Activated T-cell treated with anti-CD3 and anti-CD28 coated beads, Interleukin-2, amount 50 U/mL, for 48 hours (primary cell): ENCODE results near the gene WASF2.
"Not testable (repeated sequence)": the region's sequence is repeated elsewhere in the genome, so short reads cannot be mapped to it uniquely, and the experiment has no call there.

ENCODE experiments used
- DNase-seq, 2 experiments: peaks; one replicate each; pipeline ENCODE4 v3.0.0-alpha.2; 2020

WASF2 gene

DNA sequence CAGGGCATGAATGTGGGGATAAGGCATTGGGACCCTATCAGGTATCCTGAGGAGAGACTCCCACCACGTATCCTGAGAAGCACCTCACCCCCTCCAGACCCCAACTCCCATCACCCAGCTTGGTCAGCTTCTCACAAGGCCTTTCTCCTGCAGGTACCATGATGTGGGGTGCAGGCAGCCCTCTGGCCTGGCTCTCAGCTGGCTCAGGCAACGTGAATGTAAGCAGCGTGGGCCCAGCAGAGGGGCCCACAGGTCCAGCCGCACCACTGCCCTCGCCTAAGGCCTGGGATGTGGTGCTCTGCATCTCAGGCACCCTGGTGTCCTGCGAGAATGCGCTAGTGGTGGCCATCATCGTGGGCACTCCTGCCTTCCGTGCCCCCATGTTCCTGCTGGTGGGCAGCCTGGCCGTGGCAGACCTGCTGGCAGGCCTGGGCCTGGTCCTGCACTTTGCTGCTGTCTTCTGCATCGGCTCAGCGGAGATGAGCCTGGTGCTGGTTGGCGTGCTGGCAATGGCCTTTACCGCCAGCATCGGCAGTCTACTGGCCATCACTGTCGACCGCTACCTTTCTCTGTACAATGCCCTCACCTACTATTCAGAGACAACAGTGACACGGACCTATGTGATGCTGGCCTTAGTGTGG lies 96.2 kb downstream of the WASF2 start:
- no peak for DNase-seq

DNA sequence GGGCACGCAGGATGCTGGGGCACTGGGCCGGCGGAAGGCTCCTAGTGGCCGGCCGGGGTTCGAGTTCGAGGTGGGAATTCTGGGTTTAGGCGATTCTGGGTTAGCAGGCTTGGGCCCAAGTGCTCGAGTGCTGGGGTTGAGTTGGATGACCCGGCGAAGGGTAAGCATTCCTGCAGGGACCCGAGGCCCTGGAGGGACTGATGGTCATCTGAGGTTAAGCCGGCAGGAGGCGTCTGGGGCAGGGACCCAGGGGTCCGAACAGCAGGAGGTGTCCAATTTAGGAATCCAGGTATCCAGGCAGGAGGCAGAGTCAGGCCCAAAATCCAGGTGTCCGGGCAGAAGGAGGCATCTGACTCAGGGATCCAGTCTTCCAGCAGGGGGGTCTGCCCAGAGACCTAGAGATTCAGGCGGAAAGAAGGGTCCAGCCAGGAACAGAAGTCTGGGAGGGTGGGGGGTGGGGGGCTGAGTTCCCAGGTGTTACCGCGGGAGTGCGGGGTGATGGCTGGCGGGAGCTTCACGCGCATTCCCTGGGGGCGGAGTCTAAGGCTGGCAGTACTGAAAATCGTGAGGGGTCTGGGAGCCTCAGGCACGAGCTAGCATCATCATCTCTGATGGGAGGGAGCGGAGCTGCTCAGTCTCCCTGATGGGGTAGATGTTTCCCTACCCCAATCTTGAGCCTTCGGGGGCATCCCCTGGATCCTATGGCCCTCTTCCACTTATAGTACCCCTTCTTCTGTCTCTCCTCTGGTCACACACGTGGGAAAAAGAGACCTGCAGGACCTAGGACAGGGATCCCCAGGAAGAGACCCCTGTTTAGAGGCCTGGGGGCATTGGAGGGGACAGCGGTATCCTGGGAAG lies 97.0 kb downstream of the WASF2 start:
- DNase-seq, result no peak

DNA sequence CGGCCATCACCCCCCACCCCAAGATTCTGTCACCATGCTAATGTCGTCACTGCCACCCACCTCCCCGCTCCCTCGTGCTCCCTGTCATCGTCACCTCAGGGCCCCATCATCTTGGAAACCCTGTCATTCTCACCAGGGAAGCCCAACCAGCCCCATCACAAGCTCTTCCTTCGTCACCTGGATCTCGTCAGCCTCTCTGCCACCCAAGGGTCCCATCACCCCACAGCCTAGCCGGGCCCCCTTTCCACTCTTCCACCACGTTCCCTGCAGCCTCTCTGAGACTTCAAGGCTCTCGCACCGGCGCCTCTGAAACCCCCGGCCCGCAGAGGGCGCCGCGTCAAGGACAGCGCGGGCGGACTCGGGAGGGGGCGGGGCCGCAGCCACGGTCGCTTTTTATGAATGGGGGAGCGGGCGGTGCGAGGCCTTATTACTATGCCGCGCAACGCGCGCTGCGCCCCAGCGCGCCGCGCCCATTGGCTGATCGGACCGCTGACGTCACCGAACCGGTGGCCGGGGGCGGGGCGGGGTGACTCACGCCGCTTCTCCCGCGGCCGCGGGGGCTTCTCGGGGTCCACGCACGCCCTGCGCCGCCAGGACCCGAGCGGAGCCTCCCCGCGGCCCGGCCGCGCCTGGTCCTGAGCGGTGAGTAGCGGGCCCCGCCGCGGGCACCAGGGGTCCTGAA lies 97.7 kb downstream of the WASF2 start, which contains the start of gene GPR3:
GPR3 (plus strand) TSS at position 527 of the 682 bp plus-strand sequence. CDS start 1,177 bp downstream, outside the sequence.
- peak; percentile 97 to 98 for DNase-seq

DNA sequence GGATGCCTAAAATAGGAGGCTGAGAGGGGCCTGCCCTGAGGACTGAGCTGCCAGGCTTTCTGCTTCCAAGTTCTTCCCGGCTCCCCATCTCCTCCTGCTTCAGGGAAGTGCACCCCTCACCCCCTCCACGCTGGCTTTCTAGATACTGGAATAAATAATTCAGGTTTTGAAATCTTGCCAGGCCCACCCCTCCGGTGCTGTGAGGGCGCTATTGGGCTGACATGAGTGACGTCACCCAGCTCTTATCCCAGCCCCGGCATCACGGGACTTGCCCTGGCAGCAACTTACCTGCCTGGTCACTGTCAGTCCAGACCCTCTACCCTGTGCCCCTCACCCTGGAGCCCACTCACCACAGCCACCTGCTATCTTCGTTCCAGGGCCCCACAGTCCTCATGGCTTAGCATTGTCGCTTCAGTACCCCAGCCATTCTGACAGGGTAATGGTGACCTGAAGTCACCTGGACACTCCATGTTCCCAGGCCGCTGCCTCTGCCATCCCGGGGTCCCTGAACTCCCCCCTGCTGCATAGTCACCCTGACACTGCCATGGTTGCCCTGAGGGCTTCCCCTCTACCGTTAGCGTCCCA lies 98.4 kb downstream of the WASF2 start:
- DNase-seq, result peak; percentile 46 to 58

DNA sequence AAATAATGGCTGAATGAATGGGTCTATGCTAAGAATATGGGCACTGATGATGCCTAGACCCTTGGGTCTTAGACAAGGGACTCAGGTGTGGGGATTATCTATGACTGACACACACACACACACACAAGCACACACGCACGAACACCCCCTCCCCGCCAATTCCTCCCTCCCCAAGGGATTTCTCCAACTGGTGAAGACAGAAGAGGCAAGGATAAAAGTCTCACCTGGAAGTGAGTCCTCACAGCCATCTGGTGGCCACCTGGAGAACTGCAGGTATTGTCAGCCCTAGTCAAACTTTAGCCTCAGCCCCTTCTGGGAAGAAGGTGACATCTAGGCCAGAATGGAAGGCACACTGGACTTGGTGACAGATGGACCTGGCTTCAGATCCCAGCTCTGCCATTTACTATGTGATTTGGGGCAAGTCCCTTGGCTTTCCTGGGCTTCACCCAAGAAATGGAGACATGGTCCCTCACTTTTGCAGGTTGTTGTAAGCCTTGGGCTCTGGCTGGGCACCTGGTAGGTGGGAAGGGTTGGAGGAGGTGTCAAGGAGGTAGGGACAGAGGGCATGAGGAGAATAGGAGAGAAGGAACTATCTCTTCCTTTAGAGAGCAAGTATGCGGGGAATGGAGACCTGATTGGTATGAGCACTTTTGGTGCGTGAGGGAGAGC lies 101.5 kb downstream of the WASF2 start:
- peak; percentile 85 to 86 for DNase-seq

DNA sequence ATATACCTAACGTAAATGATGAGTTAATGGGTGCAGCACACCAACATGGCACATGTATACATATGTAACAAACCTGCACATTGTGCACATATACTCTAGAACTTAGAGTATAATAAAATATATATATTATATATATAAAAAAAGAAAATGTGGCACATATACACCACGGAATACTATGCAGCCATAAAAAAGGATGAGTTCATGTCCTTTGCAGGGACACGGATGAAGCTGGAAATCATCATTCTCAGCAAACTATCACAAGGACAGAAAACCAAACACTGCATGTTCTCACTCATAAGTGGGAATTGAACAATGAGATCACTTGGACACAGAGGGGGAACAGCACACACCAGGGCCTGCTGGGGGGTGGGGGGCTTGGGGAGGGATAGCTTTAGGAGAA lies 105.2 kb downstream of the WASF2 start:
- DNase-seq, result not testable (repeated sequence)

DNA sequence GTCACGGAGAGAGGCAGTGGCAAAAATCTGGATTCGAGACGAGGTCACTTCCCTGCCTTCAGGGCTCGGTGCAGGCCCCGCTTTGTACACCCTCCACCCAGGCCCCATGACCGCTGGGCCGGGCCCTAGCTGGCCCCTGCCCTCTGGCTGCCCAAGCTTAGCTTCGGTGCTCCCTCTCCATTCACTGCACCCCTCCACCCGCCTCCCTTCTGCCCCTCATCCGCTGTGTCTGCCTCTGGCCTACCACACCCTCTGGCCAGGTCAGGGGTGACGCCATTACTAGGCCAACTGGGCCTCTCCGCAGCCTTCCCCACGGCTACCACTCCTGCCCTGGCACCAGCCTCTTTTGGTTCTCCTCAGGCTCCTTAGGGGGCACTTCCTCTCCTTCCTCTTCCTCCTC lies 106.3 kb downstream of the WASF2 start:
- DNase-seq, result no peak

DNA sequence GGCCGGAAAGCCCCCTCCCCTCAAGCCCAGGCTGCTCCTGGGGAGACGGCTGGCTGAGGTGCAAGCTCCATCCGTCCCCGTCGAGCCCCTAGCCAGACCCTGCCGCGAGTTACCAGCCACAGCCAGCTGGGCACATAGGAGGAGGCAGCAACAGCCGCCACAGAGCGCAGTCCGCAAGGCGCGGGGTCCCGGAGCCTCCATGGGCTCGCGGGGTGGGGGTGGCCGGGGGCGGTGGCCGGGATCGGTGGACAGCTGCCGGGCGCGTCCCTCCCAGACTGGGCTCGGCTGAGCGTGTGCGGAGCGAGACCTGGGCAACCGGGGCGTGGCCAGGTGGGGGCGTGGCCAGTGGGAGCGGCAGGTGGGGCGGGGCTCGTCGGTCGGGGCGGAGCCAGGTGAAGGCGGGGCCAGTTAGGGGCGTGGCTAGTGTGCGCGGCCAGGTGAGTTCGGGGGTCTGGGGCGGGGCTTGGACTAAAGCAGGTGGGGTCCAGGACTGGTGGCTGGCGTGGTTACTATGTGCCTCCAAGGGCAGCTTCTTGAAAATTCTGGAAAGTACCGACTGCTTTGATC lies 106.8 kb downstream of the WASF2 start, which contains the start of gene CD164L2:
CD164L2 (minus strand) TSS at position 295 of the 567 bp plus-strand sequence; CDS start at position 201, 94 bp downstream.
- DNase-seq, result peak; percentile 63 to 67

DNA sequence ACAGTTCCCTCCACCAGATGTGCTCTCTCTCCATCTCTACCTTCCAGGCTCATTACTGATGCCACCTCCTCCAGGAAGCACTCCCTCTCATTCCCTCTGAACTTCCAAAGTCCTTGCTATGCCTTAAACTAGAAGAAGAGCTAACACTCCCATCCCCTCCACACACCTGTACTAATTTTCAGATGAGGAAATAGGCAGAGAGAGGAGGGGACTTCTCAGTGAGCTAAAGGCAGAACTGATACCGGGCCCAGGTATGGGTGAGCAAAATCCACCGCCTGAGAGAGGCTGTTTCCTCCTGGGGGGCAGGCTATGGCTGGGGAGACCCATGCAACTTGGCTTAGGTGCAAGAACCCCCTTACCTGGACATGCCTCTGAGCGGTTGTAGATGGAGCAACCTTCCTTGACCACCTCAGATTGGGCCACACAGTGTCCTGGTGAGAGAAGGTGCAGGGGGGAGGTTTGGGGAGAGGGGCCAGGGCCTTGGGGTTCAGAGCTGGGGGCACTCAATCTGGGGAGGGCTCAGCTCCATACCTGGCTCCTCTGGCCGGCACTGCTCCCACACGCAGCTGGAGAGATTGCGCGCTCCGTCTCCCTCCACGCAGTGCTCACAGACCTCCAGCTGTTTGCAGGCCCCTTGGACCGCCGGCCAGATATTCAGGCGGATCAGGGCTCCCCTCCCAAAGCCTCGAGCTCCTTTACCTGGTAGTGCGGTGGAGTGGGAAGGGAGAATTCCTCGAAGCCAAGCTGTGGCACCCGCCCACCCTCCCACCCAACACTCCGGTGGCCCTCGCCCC lies 107.8 kb downstream of the WASF2 start:
- DNase-seq, result no peak

DNA sequence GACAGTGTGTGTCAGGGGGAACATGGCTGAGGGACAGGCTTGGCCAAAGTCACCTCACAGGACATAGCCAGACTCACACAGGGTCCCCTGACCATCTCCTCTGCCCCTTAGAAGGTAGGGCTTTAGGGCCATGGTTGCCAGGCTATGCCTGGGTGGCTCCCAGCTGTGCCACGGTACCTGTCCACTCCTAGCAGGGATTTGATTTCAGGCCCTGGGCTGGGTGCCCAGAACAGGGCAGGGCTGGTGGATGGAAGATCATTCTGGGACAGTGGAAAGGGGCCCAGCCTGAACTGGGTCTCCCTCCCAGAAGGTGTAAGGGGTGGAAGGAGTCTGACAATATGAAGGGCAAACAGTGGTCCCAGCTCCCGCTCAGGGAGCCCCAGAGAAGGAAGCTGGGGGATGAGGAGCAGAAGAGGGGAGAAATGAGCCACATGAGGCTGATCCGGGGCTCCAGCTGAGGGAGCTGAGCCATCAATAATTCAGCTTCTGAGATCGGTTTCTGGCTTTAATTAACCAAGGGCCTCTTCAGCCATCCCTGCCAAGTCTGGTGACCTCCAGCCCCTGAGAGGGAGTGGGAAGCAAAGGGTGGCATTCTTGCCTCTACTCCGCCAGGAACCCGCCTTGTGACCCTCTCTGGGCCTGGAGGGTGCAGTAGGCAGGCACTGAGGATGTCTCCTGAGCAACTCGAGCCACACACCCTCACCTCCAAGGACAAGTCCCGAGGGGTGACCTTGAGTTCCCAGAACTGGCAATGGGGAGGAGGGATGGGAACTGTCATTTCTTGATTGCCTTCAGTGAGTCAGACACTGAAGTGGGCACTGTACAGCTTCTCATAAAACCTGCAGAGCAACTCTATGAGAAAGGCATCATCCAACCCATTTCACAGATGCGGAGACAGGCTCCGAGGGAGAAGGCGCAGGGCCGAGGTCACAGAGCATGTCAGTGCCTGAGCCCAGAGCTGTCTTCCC lies 108.9 kb downstream of the WASF2 start:
- no peak for DNase-seq

DNA sequence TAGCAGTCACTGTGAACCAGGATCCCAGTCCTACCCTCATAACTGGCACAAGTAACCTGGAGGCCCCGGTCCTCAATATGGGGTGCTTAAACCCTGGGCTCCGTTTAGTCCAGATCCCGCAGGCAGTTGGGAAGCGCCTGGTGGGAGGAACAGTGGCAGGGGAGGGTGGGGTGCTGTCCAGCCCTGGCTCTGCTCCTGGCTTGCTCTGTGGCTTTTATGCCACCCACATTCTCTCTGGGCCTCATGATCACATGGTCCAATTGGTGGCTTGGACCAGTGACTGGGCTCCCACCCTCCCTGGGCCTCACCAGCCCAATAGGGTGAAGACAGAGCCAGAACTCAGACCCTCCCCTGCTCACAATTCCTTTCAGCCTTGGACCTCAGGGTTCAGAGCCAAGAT lies 109.7 kb downstream of the WASF2 start:
- no peak for DNase-seq

DNA sequence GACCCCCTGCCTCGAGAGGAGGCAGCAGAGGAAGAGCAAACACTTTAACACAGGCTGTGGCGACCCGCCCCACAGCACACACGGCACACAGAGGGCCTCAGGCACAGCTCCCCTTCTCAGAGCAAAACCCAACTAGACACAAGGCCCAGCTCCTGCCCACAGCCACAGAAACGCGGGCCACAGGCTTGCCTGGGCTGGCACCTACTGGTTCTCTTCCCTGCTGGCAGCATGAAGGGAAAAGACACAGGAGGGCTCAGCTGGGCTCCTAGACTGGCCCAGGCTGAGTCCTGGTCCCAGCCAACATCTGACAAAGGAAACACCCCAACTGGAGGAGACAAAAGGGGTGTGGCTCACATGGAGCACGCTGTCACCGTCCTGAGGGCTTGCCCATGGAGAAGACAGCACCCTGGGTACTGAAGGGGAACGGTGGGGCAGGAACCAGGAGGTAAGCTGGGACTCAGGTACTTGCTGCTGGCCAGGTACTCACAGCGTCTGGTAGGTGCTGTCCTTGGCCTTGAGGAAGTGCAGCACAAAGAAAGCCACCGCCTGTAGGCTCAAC lies 110.3 kb downstream of the WASF2 start:
- no peak for DNase-seq

DNA sequence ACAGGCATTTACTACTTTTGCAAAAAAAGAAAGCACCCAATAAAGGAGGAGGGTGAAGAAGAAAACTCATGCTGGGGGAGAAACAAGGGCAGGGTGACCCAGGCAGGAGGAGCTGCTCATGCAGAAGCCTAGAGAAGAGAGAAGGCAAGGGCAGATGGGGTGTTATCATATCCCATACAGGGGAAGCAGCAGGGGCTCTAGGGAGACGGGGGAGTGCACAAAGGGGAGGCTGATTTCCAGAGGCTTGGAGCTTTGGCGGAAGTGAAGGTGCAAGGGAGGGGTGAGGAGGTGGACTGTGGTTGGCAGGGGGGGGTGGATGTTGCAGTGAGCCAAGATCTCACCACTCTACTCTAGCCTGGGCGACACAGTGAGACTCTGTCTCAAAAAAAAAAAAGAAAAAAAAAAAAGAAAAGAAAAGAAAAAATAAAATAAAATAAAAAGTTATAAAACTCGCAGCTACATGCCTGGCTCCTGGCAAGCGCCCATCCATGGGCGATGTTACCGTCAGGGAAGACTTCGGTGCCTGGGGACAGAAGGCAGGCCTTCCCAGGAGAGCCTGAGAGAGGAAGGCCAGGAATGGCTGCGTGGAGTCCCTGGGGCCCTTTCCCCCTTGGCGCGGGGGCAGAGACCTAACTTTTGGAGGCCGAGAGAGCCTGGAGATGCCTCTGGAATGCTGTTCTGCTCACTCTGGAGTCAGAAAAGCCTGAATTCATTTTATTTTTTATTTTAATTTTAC lies 112.0 kb downstream of the WASF2 start:
- DNase-seq, result no peak

DNA sequence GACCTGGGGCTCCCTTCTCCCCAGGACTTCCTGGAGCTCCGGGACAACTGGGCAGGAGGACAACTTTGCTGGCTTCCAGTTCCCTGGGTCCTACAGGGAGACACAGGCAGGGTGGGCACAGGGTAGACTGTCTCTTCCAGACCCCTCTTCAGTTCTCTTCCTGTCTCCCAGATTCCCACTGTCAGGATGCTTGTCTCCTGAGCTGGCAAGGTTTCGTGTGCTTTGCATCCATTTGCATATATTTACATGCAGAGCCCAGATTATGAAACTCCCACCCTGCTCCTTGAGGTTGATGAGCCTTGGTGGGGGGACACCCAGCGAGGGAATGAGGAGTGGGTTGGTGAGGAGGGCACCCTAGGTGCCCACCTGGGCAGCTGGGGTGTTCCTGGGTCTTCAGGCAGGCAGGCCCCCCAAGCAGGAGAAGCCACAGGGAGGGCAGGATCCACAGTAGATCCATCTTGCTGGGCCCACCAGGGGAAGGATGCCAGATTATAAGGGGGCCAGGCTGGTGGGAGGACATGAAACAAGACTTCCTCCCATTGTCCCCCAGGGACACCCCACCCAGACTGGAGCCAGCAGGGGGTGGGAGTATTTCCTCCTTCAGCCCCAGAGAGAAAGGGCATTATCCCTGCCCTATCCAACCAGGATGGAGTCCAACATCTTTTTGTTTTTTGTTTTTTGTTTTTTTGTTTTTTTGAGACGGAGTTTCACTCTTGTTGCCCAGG lies 115.4 kb downstream of the WASF2 start, which contains the start of gene FCN3:
FCN3 (minus strand) TSS at position 463 of the 725 bp plus-strand sequence; CDS start at position 457, 6 bp downstream.
- no peak for DNase-seq

DNA sequence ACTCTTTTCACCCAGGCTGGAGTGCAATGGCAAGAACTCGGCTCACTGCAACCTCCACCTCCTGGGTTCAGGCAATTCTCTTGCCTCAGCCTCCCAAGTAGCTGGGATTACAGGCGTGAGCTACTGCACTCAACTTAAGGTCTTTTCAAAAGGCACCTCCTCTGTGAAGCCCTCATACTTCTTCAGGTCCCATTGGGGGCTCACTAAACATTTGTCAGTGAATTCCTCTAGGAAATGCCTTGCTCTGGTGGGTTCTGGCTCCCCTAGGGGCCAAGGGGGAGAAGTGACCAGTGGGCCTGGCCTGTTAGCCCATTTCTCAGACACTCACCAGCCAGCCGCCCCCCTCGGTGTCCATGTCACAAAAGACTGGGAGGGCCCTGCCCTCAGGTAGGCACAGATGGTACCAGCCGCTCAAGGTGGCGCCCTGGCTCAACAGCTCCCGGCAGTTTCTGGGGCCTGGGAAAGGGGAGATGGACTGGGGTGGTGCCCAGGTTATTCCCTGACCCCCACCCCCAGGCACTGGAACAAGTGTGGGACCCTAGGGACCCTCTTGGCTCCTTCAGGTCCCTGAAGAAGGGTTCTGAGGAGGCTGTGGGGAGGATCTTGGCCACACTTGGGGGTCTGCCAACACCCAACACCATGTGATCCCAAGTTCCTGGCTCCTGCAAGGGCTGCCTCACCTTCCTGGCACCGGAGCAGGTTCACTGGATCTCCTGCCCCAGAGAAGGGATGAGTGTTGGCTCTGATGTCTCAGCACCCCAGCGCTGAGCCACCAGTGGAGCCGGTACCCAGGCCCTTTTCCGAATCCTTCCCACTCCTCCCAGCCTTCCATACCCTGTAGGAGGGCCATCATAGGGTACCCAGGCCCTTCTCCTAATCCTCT lies 116.9 kb downstream of the WASF2 start:
- no peak for DNase-seq

DNA sequence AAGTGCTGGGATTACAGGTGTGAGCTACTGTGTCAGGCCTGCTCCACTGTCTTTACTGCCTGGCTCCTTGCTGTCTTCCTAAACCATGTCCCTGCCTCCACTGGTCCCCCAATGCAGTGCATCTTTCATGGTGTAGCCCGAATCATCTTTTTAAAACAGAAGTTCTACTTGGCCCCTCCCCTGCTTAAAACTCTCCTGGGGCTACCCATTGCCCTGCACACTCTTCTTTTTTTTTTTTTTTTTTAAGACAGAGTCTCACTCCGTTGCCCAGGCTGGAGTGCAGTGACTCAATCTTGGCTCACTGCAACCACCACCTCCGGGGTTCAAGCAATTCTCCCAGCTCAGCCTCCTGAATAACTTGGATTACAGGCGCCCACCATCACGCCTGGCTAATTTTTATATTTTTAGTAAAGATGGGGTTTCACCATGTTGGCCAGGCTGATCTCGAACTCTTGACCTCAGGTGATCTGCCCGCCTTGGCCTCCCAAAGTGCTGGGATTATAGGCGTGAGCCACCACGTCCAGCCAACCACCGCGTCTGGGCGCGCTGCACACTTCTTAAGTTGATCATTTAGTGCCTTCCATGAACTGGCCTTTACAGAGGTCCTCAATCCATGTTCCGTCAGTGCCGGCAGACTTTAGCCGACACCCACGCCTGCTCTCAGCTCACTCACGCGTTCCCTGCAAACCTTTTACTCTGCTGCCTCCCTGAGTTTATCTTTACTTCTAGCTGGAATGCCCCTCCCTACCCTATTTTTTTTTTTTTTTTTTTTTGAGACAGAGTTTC lies 117.8 kb downstream of the WASF2 start:
- DNase-seq, result no peak
